Endothelial cell of umbilical vein (primary cell): ENCODE measurements around the gene TPM1. TPM values are rescaled to one million over a fixed set of nuclear protein-coding genes. Genes with fewer than 3 reads are reported as not detected.

Experiments
- BruUV-seq: library from RNA; stranded (reverse); fragments of 400-500 nt; replicated peaks from 2 replicates; lab custom pipeline; 2021; lab: Mats Ljungman, UMichigan
- CTCF ChIA-PET: fragments of 300-600, 350-600 bp; sonication (Branson Sonifier 250); formaldehyde crosslinking; loops from one replicate; lab custom pipeline; 2021; ENCODE audit warnings: antibody characterized with exemption, inconsistent platforms; lab: Charles Lee
- POLR2A ChIA-PET: fragments of 300-600, 350-600 bp; sonication (Branson Sonifier 250); formaldehyde crosslinking; loops from one replicate; lab custom pipeline; 2021; ENCODE audit warnings: antibody characterized with exemption, inconsistent platforms; lab: Charles Lee
- DNase-seq: peaks from one replicate; pipeline ENCODE4 v3.0.0-alpha.2; 2011; ENCODE audit warnings: low read depth, low spot score
- FAIRE-seq: peaks from 2 replicates; lab custom pipeline; 2011; peaks lifted over from hg19 to GRCh38; lab: Jason Lieb, UNC
- H2AFZ ChIP-seq: 2 replicates; pipeline ENCODE4 v1.6.0; 2012; ENCODE audit warnings: low read depth, low read length, control low read depth, inconsistent platforms
- H3K27ac ChIP-seq: 2 replicates; pipeline ENCODE4 v1.5.1; 2011; ENCODE audit warnings: low read depth, mild to moderate bottlenecking, control low read depth, low read length, moderate library complexity; ENCODE audit not compliant: insufficient read depth
- H3K27me3 ChIP-seq, 2 experiments: 2 replicates each; pipeline versions ENCODE4 v1.6.0 to v1.6.1; 2011; ENCODE audit warnings: low read length in 2 of 2, mixed read lengths in 1 of 2; ENCODE audit not compliant: control insufficient read depth in 2 of 2, insufficient read depth in 2 of 2
- H3K36me3 ChIP-seq, 2 experiments: 2 replicates in 1 of 2; 3 replicates in 1 of 2; pipeline ENCODE4 v1.5.1; 2011; ENCODE audit warnings: low read length in 2 of 2, mild to moderate bottlenecking in 1 of 2, moderate library complexity in 1 of 2; ENCODE audit not compliant: control insufficient read depth in 2 of 2, insufficient read depth in 2 of 2; ENCODE audit errors: extremely low read depth in 1 of 2
- H3K4me1 ChIP-seq: 3 replicates; pipeline ENCODE4 v1.5.1; 2011; ENCODE audit warnings: mild to moderate bottlenecking, low read length; ENCODE audit not compliant: control insufficient read depth, insufficient read depth; ENCODE audit errors: extremely low read depth
- H3K4me2 ChIP-seq: 2 replicates; pipeline ENCODE4 v1.6.1; 2011; ENCODE audit warnings: low read length, control low read depth, mixed read lengths; ENCODE audit not compliant: insufficient read depth
- H3K4me3 ChIP-seq, 3 experiments: fragments of 200-600 bp in 1 of 3; sonication (generic), shearing (Covaris generic) in 1 of 3; replicated peaks in 1 of 3; 2 replicates each; pipeline ENCODE4 v1.5.1; 2011 to 2016; ENCODE audit warnings: control low read depth in 3 of 3, low read length in 3 of 3, mild to moderate bottlenecking in 2 of 3, inconsistent platforms in 1 of 3, low read depth in 1 of 3, moderate library complexity in 1 of 3; ENCODE audit not compliant: insufficient read depth in 1 of 3
- H3K79me2 ChIP-seq: 2 replicates; pipeline ENCODE4 v1.6.0; 2012; ENCODE audit warnings: low read length, inconsistent platforms; ENCODE audit not compliant: control insufficient read depth, insufficient read depth
- H3K9ac ChIP-seq: replicated peaks from 2 replicates; pipeline ENCODE3; 2011; ENCODE audit warnings: low read length, control low read depth; ENCODE audit not compliant: insufficient read depth; ENCODE audit errors: extremely low read depth
- H3K9me1 ChIP-seq: replicated peaks from 3 replicates; pipeline ENCODE4 v1.6.0; 2011; ENCODE audit warnings: mild to moderate bottlenecking, low read length; ENCODE audit not compliant: control insufficient read depth, insufficient read depth; ENCODE audit errors: extremely low read depth
- H3K9me3 ChIP-seq: replicated peaks from 2 replicates; pipeline ENCODE4 v1.5.1; 2012; ENCODE audit warnings: low read length, inconsistent platforms; ENCODE audit not compliant: control insufficient read depth, insufficient read depth
- H4K20me1 ChIP-seq: replicated peaks from 2 replicates; pipeline ENCODE3; 2011; ENCODE audit warnings: mild to moderate bottlenecking, low read length; ENCODE audit not compliant: control insufficient read depth, insufficient read depth; ENCODE audit errors: extremely low read depth
- CTCF ChIP-seq, 2 donors: IDR thresholded peaks; 1 replicate in 1 of 2; 2 replicates in 1 of 2; pipeline ENCODE4 v1.5.1; 2011; ENCODE audit warnings: low read length in 2 of 2, mild to moderate bottlenecking in 2 of 2, moderate library complexity in 2 of 2, control low read depth in 1 of 2, inconsistent platforms in 1 of 2, low read depth in 1 of 2; ENCODE audit not compliant: insufficient read depth in 1 of 2; ENCODE audit errors: extremely low read depth in 1 of 2
- FOS ChIP-seq: IDR thresholded peaks from 2 replicates; pipeline ENCODE4 v1.6.1; 2011; ENCODE audit warnings: mild to moderate bottlenecking, low read length, moderate library complexity, borderline replicate concordance; ENCODE audit not compliant: insufficient read depth
- JUN ChIP-seq: IDR thresholded peaks from 2 replicates; pipeline ENCODE4 v1.6.1; 2011; ENCODE audit warnings: borderline replicate concordance, low read depth; ENCODE audit not compliant: insufficient read length, insufficient read depth
- MYC ChIP-seq: IDR thresholded peaks from one replicate; pipeline ENCODE4 v1.6.1; 2011; ENCODE audit warnings: mild to moderate bottlenecking, low read depth, low read length
- dilution Hi-C: fragments of 300-500 bp; cut with MboI; formaldehyde crosslinking; loops from one replicate; pipeline ENCODE4 v1.15.0; 2019; ENCODE audit warnings: low sequenced_read_pairs; ENCODE audit not compliant: extremely low pct_ligation_motif_present
- intact Hi-C: fragments of 100-400 bp; cut with micrococcal nuclease; formaldehyde crosslinking; loops from one replicate; pipeline ENCODE4 v1.10.0; 2022
- polyA plus RNA-seq, 4 experiments: library from polyadenylated mRNA; depleted of rRNA in 3 of 4; stranded (reverse) in 3 of 4; unstranded in 1 of 4; fragments of >200 nt; gene quantifications; 2 replicates each; pipeline versions ENCODE4 v1.2.1 to v1.2.3, GENCODE V29; 2011 to 2012; ENCODE audit warnings: missing spikeins in 1 of 4
- total RNA-seq: library from RNA; stranded (reverse); gene quantifications from 2 replicates; pipeline ENCODE4 v1.2.3, GENCODE V29; 2021

TPM1 gene
- total and polyA plus RNA-seq, 2 donors (not counting 3 experiments of a cell fraction or from before 2014, with no cell fraction given): 518 to 558 TPM

GRCh38 chr15:63013052-63013808 lies 29.3 kb upstream of the TPM1 start:
- Histone ChIP-seq H3K9ac (peak overlapping the region; percentile 46), H3K36me3 (no peaks in the 10 kb centered on the region), H3K9me1 (no peaks in the 10 kb centered on the region), H2AFZ (peak overlapping the region; percentile 75), H3K4me1 (peaks cover 25% of the 10 kb centered on the region), H3K79me2 (no peaks in the 10 kb centered on the region), H3K27ac (peak overlapping the region; percentile 59), H4K20me1 (no peaks in the 10 kb centered on the region), H3K4me2 (peak overlapping the region; percentile 52), H3K27me3 (no peaks in the 10 kb centered on the region), H3K4me3 (no peak overlapping the region), H3K9me3 (no peaks in the 10 kb centered on the region)
- no TSS peak for BruUV-seq
- ChIA-PET POLR2A (no interaction called here), CTCF (interaction anchor here (0.8 to 1.4 kb wide), 3 partner anchors 10 to 17 kb away, joined by 3 to 4 read pairs (median 4); no protein-coding TSS in a partner anchor)
- DNase-seq: peak; percentile 86
- peak; percentile 90 for FAIRE-seq
- intact Hi-C loops: loop anchor here (1.0 to 5.0 kb wide), 2 partner anchors 56 to 73 kb away; no protein-coding TSS in a partner anchor
- dilution Hi-C loops: no loop called here
- no peak for TF ChIP-seq CTCF (IDR thresholded peaks at IDR 0.05; ENCODE audit: extremely low read depth in 1 of 2, insufficient read depth in 1 of 2, low read depth in 1 of 2, low read length in 2 of 2)
- peak; percentile 79 for TF ChIP-seq JUN
- TF ChIP-seq FOS: peak; percentile 47
- TF ChIP-seq MYC: no peak
